Testis (tissue), 3 donors: ENCODE measurements around the gene CFAP54. TPM values are rescaled to one million over a fixed set of nuclear protein-coding genes. Genes with fewer than 3 reads are reported as not detected.

Experiments
- DNase-seq: peaks from one replicate; pipeline ENCODE4 v3.0.0-alpha.2; 2019
- H3K27ac ChIP-seq, 2 donors: fragments of 200-600 bp; sonication (generic); one replicate each; pipeline ENCODE4 v1.5.1; 2019
- H3K27me3 ChIP-seq: fragments of 200-600 bp; sonication (generic); one replicate; pipeline ENCODE4 v1.5.1; 2019
- H3K36me3 ChIP-seq: fragments of 200-600 bp; sonication (generic); one replicate; pipeline ENCODE4 v1.5.1; 2017; ENCODE audit warnings: low read depth; ENCODE audit errors: missing control alignments
- H3K4me1 ChIP-seq: fragments of 200-600 bp; sonication (generic); one replicate; pipeline ENCODE4 v1.5.1; 2019
- H3K4me3 ChIP-seq, 2 donors: fragments of 200-600 bp; sonication (generic); one replicate each; pipeline ENCODE4 v1.5.1; 2017 to 2019
- H3K9me3 ChIP-seq: fragments of 200-600 bp; sonication (generic); one replicate; pipeline ENCODE4 v1.5.1; 2017
- CTCF ChIP-seq, 3 experiments: fragments of 450-650 bp in 2 of 3; fragments of 200-600 bp in 1 of 3; sonication (generic) in 1 of 3; IDR thresholded peaks; one replicate each; pipeline ENCODE4 v1.5.1; 2016 to 2019; ENCODE audit warnings: antibody characterized with exemption in 3 of 3, mild to moderate bottlenecking in 2 of 3, moderate library complexity in 1 of 3
- POLR2A ChIP-seq: fragments of 450-650 bp; IDR thresholded peaks from one replicate; pipeline ENCODE4 v1.6.1; 2017; ENCODE audit warnings: antibody characterized with exemption, mild to moderate bottlenecking, moderate library complexity
- WGBS, 2 donors: methylation state at CpG; one replicate each; pipeline ENCODE4 v1.1.5; 2018; 5-methylcytosine and 5-hydroxymethylcytosine counted together
- intact Hi-C: fragments of 100-400 bp; cut with DNase I; formaldehyde crosslinking; loops from one replicate; pipeline ENCODE4 v1.15.1; 2023; ENCODE audit warnings: low total_unique reads
- polyA plus RNA-seq: library from polyadenylated mRNA; stranded (reverse); fragments of 350-450 nt; fragmentation: Illumina TruSeq; extraction: RNeasy Lipid Tissue Mini Kit (QIAGEN cat#74804); gene quantifications from one replicate; pipeline ENCODE4 v1.2.3, GENCODE V29; 2014; ENCODE audit warnings: low read depth, low replicate concordance; ENCODE audit not compliant: insufficient read depth
- total RNA-seq, 2 donors: library from RNA; depleted of rRNA; stranded (reverse); fragments of >200 nt; gene quantifications; one replicate each; pipeline ENCODE4 v1.2.3, GENCODE V29; 2016

CFAP54 gene
- total and polyA plus RNA-seq, 3 donors from 2014 or later: 8.4 to 36.9 (median 14.4) TPM

- Histone ChIP-seq H3K4me1 (no peaks in the 10 kb centered on the region), H3K27me3 (no peaks in the 10 kb centered on the region), H3K36me3 (no peaks in the 10 kb centered on the region), H3K9me3 (no peaks in the 10 kb centered on the region), H3K27ac (no peak overlapping the region), H3K4me3 (no peak overlapping the region)
- 87 to 98% methylated on average over 3 of the region's 3 CpGs for WGBS, 2 donors
- intact Hi-C loops: no loop called here
- DNase-seq: no peak
- no peak for TF ChIP-seq CTCF (IDR thresholded peaks at IDR 0.05)
- no peak for TF ChIP-seq POLR2A
Observed at GRCh38 chr12:96810477-96810876, 321.1 kb downstream of the CFAP54 start.

- no peaks in the 10 kb centered on the region for H3K36me3 ChIP-seq
- H3K27ac ChIP-seq: no peak overlapping the region
- H3K27me3 ChIP-seq: no peaks in the 10 kb centered on the region
- 70 to 85% methylated on average over 3 of the region's 3 CpGs for WGBS, 2 donors
- H3K4me3 ChIP-seq: no peak overlapping the region
- no peaks in the 10 kb centered on the region for H3K9me3 ChIP-seq
- no peaks in the 10 kb centered on the region for H3K4me1 ChIP-seq
- TF ChIP-seq CTCF (IDR thresholded peaks at IDR 0.05) (no peak), POLR2A (no peak)
- no peak for DNase-seq
- intact Hi-C loops: no loop called here
Observed at GRCh38 chr12:96811083-96811482, 321.7 kb downstream of the CFAP54 start.

- H3K36me3 ChIP-seq: no peaks in the 10 kb centered on the region
- TF ChIP-seq POLR2A (no peak), CTCF (IDR thresholded peaks at IDR 0.05) (no peak)
- intact Hi-C loops: no loop called here
- H3K4me3 ChIP-seq: no peak overlapping the region
- DNase-seq: no peak
- no peak overlapping the region for H3K27ac ChIP-seq
- 48 to 71% methylated on average over 2 of the region's 2 CpGs for WGBS, 2 donors
- H3K4me1 ChIP-seq: no peaks in the 10 kb centered on the region
- no peaks in the 10 kb centered on the region for H3K27me3 ChIP-seq
- no peaks in the 10 kb centered on the region for H3K9me3 ChIP-seq
Observed at GRCh38 chr12:96812153-96812552, 322.8 kb downstream of the CFAP54 start.

GRCh38 chr12:96814200-96814599, 324.8 kb downstream of the CFAP54 start:
- DNase-seq: no peak
- no peaks in the 10 kb centered on the region for H3K27me3 ChIP-seq
- H3K4me1 ChIP-seq: no peaks in the 10 kb centered on the region
- 82 to 94% methylated on average over 2 of the region's 2 CpGs for WGBS, 2 donors
- H3K9me3 ChIP-seq: no peaks in the 10 kb centered on the region
- no peak overlapping the region for H3K4me3 ChIP-seq
- TF ChIP-seq POLR2A (no peak), CTCF (IDR thresholded peaks at IDR 0.05) (no peak)
- H3K27ac ChIP-seq: no peak overlapping the region
- intact Hi-C loops: no loop called here
- no peaks in the 10 kb centered on the region for H3K36me3 ChIP-seq

- no peak overlapping the region for H3K27ac ChIP-seq
- TF ChIP-seq POLR2A: no peak
- no peak for TF ChIP-seq CTCF (IDR thresholded peaks at IDR 0.05)
- H3K36me3 ChIP-seq: no peaks in the 10 kb centered on the region
- WGBS, 2 donors: 70 to 84% methylated on average over 3 of the region's 3 CpGs
- no peaks in the 10 kb centered on the region for H3K27me3 ChIP-seq
- no peak for DNase-seq
- intact Hi-C loops: no loop called here
- no peak overlapping the region for H3K4me3 ChIP-seq
- no peaks in the 10 kb centered on the region for H3K9me3 ChIP-seq
- no peaks in the 10 kb centered on the region for H3K4me1 ChIP-seq
Observed at GRCh38 chr12:96821592-96821991, 332.2 kb downstream of the CFAP54 start.
